Suprapubic skin (tissue), 4 donors: ENCODE results near the gene NME7. TPM values are rescaled to one million over a fixed set of nuclear protein-coding genes. Genes with fewer than 3 reads are reported as not detected.

ENCODE experiments used
- DNase-seq, 2 donors: peaks; one replicate each; pipeline ENCODE4 v3.0.0-alpha.2; 2019; ENCODE audit warnings: low spot score in 2 of 2
- H3K27ac ChIP-seq: fragments of 200-600 bp; sonication (generic); one replicate; pipeline ENCODE4 v1.5.1; 2019
- H3K27me3 ChIP-seq: fragments of 200-600 bp; sonication (generic); one replicate; pipeline ENCODE4 v1.5.1; 2019
- H3K36me3 ChIP-seq: fragments of 200-600 bp; sonication (generic); one replicate; pipeline ENCODE4 v1.5.1; 2019
- H3K4me1 ChIP-seq: fragments of 200-600 bp; sonication (generic); one replicate; pipeline ENCODE4 v1.5.1; 2019
- H3K4me3 ChIP-seq: fragments of 200-600 bp; sonication (generic); one replicate; pipeline ENCODE4 v1.5.1; 2019; ENCODE audit warnings: mild to moderate bottlenecking
- H3K9me3 ChIP-seq: fragments of 200-600 bp; sonication (generic); one replicate; pipeline ENCODE4 v1.5.1; 2019
- CTCF ChIP-seq, 2 donors: fragments of 200-600 bp in 1 of 2; fragments of 450-650 bp in 1 of 2; sonication (generic) in 1 of 2; IDR thresholded peaks; one replicate each; pipeline ENCODE4 v1.5.1; 2016 to 2019; ENCODE audit warnings: antibody characterized with exemption in 2 of 2, mild to moderate bottlenecking in 1 of 2, moderate library complexity in 1 of 2
- EP300 ChIP-seq: sonication (generic); formaldehyde crosslinking; IDR thresholded peaks from one replicate; pipeline ENCODE4 v1.6.1; 2017; ENCODE audit warnings: antibody characterized with exemption
- POLR2A ChIP-seq, 2 donors: fragments of 450-650 bp; IDR thresholded peaks; one replicate each; pipeline ENCODE4 v1.6.1; 2017; ENCODE audit warnings: antibody characterized with exemption in 2 of 2, mild to moderate bottlenecking in 2 of 2, moderate library complexity in 2 of 2
- POLR2AphosphoS5 ChIP-seq, 3 donors: sonication (generic); formaldehyde crosslinking; IDR thresholded peaks; one replicate each; pipeline ENCODE4 v1.6.1; 2017; ENCODE audit warnings: antibody characterized with exemption in 3 of 3
- WGBS: methylation state at CpG from one replicate; pipeline ENCODE4 v1.1.5; 2018; 5-methylcytosine and 5-hydroxymethylcytosine counted together
- total RNA-seq, 4 donors: library from RNA; depleted of rRNA; stranded (reverse); fragments of >200 nt; gene quantifications; one replicate each; pipeline ENCODE4 v1.1.0, GENCODE V29; 2016

The NME7 gene
- total RNA-seq, 4 donors from 2014 or later = 9.5 to 13.9 (median 11.7) TPM

- no peak for DNase-seq
- Histone ChIP-seq H3K4me3 (no peak overlapping the region), H3K4me1 (no peaks in the 10 kb centered on the region), H3K9me3 (no peaks in the 10 kb centered on the region), H3K27ac (no peak overlapping the region), H3K36me3 (no peaks in the 10 kb centered on the region), H3K27me3 (no peaks in the 10 kb centered on the region)
- no peak for TF ChIP-seq POLR2AphosphoS5 (IDR thresholded peaks at IDR 0.05)
- TF ChIP-seq POLR2A (IDR thresholded peaks at IDR 0.05) = no peak
- no peak for TF ChIP-seq EP300
- TF ChIP-seq CTCF (IDR thresholded peaks at IDR 0.05) = no peak
- WGBS = 90% methylated on average over 1 of the region's 1 CpG
Observed at GRCh38 chr1:169321539-169321938, 46.1 kb downstream of the NME7 start.

GRCh38 chr1:169318536-169319244, 48.9 kb downstream of the NME7 start:
- Histone ChIP-seq H3K27me3 (no peaks in the 10 kb centered on the region), H3K36me3 (no peaks in the 10 kb centered on the region), H3K9me3 (no peaks in the 10 kb centered on the region), H3K27ac (no peak overlapping the region), H3K4me3 (no peak overlapping the region), H3K4me1 (no peaks in the 10 kb centered on the region)
- TF ChIP-seq EP300 (no peak), POLR2AphosphoS5 (IDR thresholded peaks at IDR 0.05) (no peak), CTCF (IDR thresholded peaks at IDR 0.05) (no peak), POLR2A (IDR thresholded peaks at IDR 0.05) (no peak)
- 91% methylated on average over 3 of the region's 3 CpGs for whole genome bisulfite sequencing
- no peak for DNase-seq

GRCh38 chr1:169316556-169316955, 51.0 kb downstream of the NME7 start:
- no peak overlapping the region for H3K27ac ChIP-seq
- H3K27me3 ChIP-seq = no peaks in the 10 kb centered on the region
- no peak for TF ChIP-seq POLR2AphosphoS5 (IDR thresholded peaks at IDR 0.05)
- no peak for TF ChIP-seq EP300
- no peak for TF ChIP-seq POLR2A (IDR thresholded peaks at IDR 0.05)
- TF ChIP-seq CTCF (IDR thresholded peaks at IDR 0.05) = no peak
- no peak for DNase-seq
- H3K9me3 ChIP-seq = no peaks in the 10 kb centered on the region
- no peaks in the 10 kb centered on the region for H3K4me1 ChIP-seq
- H3K36me3 ChIP-seq = no peaks in the 10 kb centered on the region
- no peak overlapping the region for H3K4me3 ChIP-seq

GRCh38 chr1:169312084-169312954, 55.3 kb downstream of the NME7 start:
- WGBS = 88% methylated on average over 5 of the region's 5 CpGs
- DNase-seq = no peak

More at GRCh38 chr1:169312084-169312954, 55.3 kb downstream of the NME7 start:
- Histone ChIP-seq H3K27ac (no peak overlapping the region), H3K9me3 (no peaks in the 10 kb centered on the region), H3K27me3 (no peaks in the 10 kb centered on the region), H3K4me3 (no peak overlapping the region), H3K4me1 (no peaks in the 10 kb centered on the region), H3K36me3 (no peaks in the 10 kb centered on the region)
- TF ChIP-seq POLR2AphosphoS5 (IDR thresholded peaks at IDR 0.05) (no peak), CTCF (IDR thresholded peaks at IDR 0.05) (no peak), POLR2A (IDR thresholded peaks at IDR 0.05) (no peak), EP300 (no peak)
